GM18508 (cell line): ENCODE measurements around the gene DNAJC4.
A peak's percentile ranks its signal among the peaks of the same experiment; 100 is the strongest.

Source experiments
- ATAC-seq: cut with Tn5 transposase; IDR thresholded peaks from one replicate; pipeline ENCODE4 v1.9.1; 2021; ENCODE audit warnings: moderate number of reproducible peaks; ENCODE audit not compliant: insufficient read depth, unreplicated experiment

The DNAJC4 gene

GRCh38 chr11:64269540-64270220 is 39.3 kb downstream of the DNAJC4 start:
- peak; percentile 38 for ATAC-seq

DNA sequence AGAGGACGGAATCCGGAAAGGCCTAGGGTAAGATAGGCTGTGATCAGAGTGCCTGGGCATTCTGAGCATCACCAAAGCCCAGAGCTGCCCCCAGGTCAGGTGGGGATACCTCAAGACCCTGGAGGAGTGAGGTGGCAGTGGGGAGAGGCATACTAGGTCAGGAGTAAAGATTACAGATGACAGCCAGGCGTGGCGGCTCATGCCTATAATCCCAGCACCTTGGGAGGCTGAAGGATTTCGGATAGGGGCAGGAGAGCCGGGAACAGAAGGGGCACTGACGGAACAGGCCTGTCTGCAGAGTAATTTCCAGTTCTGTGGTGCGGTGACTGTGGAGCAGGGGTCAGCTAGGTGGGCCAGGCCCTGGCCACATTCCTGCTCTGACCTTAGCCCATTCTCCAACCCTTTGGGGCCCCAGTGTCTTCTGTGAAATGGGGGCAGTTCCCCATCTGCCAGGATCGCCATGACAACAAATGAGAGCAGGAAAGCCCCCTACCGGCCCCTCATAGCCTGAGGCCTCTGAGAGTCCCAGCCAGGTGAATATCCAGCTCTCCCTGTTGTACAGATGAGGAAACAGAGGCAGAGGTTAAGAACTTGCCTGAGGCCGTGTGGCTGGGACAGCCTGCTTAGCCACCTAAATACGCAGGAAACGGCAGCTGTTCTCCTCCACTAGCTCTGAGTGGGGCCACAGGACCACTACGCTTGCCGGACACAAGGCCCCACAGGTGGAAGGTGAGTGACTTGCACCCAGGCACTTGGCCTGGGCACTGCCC is 44.9 kb downstream of the DNAJC4 start:
- ATAC-seq: no peak

- ATAC-seq: no peak
Observed at GRCh38 chr11:64275841-64276240, 45.5 kb downstream of the DNAJC4 start.

- ATAC-seq: no peak
Observed at GRCh38 chr11:64276653-64277431, 46.5 kb downstream of the DNAJC4 start.

DNA sequence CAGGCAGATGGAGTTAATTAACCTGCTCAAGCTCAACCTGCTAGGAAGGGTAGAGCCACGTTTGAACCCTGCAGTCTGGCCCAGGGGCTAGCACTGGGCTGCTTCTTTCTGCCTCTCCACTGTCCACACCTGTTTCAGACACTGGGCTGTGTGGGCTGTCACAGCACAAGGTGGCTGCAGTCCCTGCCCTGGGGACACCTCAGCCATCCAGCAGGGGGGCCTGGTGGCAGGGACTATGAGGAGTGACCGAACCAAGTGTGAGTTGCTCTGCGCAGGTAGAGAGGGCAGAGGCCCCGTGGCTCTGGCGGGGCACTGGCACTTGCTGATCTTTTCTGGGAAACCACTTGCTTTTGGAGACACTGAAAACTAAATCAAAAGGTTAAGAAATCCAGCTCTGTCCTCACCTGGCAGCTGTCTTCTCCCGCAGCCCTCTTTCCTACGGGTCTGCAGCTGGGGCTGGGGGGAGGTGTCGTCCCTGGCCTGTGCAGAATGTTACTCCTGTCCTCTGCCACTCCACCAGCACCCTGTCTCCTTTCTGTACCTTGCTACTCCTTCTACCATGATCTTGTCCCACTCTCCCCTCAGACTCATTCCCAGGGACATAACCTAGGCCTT is 48.3 kb downstream of the DNAJC4 start:
- no peak for ATAC-seq

DNA sequence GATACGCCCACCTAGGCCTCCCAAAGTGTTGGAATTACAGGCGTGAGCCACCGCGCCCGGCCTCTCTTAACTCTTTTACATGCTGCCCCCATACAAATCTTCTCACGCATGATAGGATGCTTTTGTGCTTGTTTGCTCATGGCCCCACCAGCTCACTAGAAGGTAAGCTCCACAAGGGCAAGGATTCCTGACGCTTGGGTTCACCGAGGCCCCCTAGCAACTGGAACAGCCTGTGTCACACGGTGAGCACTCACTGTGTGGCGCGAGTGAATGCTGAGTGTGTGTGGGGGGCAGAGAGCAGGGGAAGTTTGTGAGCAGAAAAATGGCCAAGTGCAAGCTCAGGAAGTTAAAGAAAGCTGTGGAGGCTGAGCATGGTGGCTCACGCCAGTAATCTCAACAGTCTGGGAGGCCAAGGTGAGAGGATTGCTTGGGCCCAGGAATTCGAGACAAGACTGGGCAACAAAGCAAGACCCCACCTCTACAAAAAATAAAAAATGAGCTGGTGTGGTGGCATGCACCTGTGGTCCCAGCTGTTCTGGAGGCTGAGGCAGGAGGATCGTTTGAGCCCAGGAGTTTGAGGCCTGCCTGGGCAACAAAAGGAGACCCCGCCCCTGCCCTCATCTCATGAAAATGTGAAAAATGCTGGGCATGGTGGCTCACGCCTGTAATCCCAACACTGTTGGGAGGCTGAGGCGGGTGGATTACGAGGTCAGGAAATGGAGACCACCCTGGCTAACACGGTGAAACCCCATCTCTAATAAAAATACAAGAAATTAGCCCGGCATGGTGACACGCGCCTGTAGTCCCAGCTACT is 51.8 kb downstream of the DNAJC4 start:
- ATAC-seq: no peak

DNA sequence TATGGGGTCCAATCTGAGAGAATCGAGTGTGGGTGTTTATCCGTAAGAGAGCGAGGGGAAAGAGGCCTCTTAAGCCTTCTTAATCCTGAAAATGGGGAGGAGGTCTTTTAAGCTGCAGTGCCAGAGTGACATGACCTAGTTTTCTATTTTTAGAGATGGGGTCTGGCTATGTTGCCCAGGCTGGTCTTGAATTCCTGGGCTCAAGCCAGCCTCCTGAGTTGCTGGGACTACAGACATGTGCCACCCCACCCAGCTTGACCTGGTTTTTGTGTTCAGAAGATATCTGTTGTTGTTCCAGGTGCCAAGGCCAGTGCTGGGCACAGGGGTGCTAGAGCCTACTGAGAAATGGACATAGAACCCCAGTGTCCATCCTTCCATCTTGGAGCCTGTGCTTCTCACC is 52.7 kb downstream of the DNAJC4 start:
- ATAC-seq: no peak
